ENCODE measurements around the gene TNIP1.

Gene TNIP1, protein sequence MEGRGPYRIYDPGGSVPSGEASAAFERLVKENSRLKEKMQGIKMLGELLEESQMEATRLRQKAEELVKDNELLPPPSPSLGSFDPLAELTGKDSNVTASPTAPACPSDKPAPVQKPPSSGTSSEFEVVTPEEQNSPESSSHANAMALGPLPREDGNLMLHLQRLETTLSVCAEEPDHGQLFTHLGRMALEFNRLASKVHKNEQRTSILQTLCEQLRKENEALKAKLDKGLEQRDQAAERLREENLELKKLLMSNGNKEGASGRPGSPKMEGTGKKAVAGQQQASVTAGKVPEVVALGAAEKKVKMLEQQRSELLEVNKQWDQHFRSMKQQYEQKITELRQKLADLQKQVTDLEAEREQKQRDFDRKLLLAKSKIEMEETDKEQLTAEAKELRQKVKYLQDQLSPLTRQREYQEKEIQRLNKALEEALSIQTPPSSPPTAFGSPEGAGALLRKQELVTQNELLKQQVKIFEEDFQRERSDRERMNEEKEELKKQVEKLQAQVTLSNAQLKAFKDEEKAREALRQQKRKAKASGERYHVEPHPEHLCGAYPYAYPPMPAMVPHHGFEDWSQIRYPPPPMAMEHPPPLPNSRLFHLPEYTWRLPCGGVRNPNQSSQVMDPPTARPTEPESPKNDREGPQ
- 229 to 355 reads per million in 2 donors for total RNA-seq

DNA sequence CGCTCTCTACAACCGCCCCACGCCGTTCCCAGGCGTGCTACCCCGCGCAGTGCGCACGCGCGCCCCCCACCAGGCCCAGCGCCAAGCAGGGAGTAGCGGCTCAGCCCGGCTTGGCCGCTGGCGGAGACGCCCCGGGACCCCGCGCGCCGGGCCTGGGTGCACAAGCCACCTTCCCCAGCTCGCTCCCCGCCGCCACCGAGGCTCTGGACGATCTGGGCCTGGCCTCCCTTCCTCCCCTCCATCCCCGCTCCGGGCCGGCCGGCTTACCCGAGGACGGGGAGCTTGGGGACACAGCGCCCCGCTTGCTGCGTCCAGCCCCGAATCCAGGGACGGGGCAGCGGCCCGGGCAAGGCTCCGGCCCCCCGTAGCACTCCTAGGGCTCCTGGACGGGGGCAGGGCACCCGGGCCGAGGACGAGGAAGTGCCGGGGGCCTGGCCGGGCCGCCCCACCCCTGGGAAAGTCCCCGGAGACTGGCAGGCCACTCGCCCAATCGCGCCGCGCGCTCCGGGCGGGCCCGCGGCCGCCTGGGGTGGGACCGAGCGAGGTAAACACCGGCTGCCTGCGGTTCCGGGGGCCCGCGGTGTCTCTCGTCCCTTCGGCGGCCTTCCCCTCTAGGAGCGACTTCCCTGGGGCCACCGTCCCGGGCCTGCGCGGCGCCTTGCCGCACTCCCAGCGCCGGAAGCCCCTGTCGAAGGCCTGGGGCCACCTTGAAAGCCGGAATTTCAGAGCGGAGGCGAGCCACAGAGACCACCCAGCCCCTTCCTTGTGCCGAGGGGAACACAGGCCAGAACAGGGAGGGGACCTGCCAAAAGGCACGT is at the start of gene TNIP1:
Gene TNIP1 (minus strand): TSS at position 422 of the 818 bp plus-strand sequence. CDS start 15,939 bp downstream, outside the sequence.
- peak; percentile 92 for DNase-seq

DNA sequence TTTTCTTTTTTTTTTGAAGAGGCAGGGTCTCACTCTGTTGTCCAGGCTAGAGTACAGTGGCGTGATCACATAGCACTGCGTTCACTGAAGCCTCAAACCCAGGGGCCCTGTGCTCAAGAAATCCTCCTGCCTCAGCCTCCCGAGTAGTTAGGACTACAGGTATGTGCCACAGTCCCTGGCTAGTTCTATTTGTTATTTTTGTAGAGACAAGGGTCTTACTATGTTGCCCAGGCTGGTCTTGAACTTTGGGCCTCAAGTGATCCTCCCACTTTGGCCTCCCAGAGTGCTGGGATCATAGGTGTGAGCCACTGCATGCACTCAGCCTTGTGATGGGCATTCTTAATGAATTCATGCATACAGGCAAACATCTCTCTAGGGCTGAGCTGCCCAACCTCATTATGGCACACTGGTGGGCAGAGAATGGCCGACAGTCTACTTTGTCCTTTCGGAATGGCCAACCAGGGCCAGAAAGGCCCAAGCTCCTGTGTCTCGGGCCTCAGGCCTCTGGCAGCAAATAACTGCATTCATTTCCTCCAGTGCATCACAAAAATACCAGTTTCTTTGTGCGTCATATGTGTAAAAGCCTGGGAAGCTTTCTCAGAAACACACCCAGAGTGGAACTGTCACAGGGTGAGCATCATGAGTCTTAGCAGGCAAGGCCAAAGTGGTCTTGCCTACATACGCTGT is 49.5 kb upstream of the TNIP1 start:
- DNase-seq = no peak

DNA sequence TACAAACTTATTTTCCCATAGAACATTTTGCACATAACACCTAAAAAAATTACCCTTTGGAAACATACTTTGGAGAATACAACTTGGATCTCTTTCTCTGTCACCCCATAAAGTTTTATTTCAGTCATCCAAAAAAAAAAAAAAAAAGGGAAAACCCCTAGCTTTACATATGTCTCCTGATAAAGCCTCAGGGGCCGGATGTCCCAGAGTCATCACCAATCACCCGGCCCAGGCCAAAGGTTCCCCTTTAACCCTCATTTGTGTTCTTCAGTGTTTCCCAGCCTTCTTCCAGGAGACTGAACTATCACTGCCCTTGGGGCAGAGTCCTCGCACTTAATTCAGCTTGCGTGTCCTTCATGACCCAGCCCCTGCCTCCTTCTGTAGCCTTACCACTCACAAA is 48.0 kb upstream of the TNIP1 start:
- DNase-seq = no peak

DNA sequence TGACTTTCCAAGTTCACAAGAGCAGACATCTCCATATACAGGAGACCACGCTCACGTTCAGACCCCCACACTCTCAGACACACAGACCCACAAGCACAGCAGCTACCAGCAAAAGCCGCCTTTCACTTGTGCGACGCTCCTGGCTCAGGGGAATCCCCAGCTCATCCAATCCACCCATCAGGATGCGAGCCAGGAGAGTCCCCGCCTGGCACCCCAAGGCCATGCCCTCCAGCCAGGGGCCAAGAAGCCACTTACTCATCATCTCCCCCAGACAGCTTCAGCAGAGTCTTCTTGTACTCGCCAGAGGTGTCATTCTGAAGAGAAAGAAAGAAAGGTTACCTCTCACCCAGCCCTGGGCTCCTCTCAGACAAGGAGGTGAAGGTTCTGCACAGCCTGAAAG is 47.1 kb upstream of the TNIP1 start:
- DNase-seq = no peak

DNA sequence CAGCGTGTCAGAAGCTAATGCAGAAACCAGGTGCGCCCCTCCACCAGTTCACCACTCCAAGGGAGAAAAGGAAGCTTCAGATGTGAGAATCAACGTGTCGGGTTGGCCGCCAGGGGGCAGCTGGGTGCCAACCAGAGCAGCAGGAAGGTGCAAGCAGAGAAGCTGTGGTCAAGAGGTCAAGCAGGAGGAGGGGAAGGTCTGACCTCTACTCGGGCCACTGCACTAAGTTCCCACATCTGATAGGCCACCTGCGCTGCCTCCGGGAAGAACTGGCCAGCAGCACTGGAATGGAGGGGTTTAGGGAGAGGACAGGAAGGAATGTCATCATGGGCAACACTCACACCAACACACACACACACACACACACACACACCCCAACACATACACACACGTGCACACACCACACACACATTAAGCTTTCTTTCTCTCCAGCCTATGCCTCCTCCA is 45.4 kb upstream of the TNIP1 start:
- peak; percentile 61 for DNase-seq

DNA sequence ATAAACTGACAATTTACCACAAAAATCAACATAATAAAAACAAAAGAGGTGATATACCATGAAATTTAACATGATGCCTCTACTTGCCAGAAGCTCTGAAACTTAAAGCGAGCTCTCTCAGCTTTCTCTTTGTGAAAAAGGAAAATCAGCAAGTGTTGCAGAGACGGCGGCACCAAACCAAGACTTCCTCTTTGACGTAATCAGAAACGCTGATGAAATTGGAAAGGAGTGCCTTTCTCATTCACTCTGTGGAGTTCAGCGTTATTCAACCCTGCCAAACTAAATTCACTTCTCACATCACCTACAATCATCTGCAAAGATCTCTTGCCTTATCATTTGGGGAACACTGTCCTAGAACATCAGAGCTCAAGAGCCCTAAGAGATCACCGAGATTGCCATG is 44.6 kb upstream of the TNIP1 start:
- no peak for DNase-seq

DNA sequence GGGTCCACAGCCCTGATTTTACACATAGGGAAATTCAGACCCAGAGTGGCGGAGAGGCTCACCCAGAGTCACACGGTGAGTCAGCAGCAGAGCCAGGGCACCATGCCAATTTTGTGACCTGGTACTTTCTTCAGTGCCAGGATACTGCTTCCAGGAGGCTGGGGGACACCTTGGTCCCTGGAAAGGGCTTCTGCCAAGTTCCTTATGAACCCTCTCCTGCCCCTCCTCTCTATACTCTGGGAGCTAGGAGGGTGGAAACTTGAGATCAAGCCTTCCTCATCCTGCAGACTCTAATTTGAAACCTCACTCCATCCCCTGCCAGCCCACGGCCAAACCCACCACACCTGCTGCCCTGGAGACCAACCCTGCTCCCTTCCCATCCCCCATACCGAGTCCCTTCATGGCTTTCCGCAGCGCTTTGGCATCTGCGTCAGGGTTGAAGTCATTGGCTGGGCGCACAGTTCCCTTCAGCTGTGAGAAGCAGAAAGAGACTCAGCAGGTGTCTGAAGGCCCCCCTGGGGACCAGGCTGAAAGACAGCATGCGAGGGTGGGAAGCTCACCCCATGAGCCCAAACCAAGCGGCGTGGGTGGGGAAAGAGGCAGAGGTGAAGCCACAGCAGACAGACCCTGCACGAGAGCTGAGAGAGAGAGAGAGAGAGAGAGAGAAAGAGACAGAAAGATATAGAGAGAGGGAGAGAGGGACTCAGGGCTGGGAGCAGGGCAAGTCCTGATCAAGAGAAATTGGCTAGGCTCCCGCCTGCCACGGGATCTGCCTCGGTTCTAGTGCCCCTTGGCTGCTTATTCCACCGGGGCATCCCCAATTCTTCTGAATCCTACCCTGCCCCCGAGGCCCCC is 43.3 kb upstream of the TNIP1 start:
- DNase-seq = no peak

DNA sequence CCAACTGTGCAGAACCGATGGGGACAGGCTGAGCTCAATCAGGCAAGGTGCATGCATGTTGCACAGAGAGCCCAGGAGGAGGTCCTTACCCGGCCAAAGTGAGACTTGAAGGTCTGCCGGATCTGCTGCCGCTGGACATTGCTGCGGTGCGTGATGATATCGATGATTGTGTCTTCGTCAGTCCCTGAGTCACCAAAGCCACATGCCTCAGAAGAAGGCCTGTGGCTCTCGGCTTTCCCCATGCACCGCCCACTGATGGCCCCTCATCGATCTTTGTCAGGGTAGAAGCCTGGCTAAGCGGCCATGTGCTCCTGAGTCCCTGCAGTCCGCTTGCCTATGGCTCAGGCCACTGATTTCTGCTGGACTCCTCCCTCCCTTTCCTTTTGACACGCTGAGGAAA is 42.0 kb upstream of the TNIP1 start:
- no peak for DNase-seq

DNA sequence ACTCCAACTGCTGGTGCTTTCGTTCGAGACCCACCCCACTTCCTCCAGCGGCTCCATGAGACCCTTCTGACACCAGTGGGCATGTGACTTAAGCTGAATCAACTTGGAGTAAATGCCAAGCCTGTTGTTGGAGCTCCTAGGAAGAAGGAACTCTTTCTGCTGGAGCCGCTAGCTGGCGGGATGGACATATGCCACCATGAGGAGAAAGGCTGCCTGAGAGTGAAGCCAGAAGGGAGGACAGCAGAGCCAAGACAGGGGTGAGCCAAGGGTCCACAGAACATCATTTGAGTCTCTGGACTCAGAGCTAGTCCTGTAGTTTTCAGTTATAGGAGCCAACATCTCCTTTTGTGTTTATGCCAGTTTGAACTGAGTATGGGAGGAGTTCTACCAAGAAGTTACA is 40.8 kb upstream of the TNIP1 start:
- DNase-seq = no peak

DNA sequence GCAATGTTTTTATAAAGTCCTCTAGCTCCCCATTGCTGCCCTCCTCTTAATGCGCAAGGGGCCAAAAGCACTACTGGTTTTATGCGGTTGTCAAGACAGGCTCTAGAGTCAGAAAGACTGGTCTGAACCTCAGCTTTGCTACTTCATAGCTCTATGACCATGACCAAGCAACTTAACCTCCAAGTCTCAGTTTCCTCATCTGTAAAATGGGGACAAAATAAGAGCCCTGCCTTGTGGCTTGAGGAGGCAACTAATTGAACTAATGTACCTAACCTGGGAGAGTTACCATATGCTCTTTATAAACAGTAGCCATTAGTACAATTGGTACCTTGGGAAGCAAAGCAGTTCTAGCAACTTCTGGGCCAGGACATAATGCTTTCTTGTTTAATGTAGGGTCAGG is 40.3 kb upstream of the TNIP1 start:
- DNase-seq = no peak

DNA sequence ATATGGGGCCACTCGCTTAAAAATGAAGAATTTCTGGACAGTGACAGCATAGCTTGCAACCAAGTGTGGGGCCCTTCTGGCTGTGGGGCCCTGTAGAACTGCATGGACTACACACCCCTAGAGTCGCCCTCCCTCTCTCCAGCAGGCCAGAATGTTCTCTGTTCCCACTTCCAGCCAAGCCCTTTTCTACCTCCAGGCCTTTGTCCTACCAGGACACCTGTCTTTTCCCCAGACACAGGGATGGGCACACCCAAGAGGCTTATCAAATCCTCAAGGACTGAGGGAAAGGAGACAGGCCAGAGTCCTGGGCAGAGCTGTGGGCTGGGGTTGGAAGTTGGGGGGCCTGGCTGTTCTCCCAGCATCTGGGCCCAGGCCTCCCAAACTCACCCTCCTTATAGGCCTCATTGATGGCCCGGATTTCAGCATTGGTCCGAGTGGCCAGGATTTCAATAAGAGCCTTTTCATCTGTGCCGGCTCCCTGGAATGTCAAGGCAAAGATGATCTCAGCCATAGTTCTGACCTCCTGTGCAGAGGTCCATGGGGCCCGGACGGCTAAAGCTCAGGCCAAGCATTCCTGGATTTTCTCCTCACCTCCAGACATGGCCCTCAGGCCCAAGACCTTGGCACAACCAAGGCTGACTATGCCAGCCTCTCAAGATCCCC is 38.2 kb upstream of the TNIP1 start:
- DNase-seq = no peak

DNA sequence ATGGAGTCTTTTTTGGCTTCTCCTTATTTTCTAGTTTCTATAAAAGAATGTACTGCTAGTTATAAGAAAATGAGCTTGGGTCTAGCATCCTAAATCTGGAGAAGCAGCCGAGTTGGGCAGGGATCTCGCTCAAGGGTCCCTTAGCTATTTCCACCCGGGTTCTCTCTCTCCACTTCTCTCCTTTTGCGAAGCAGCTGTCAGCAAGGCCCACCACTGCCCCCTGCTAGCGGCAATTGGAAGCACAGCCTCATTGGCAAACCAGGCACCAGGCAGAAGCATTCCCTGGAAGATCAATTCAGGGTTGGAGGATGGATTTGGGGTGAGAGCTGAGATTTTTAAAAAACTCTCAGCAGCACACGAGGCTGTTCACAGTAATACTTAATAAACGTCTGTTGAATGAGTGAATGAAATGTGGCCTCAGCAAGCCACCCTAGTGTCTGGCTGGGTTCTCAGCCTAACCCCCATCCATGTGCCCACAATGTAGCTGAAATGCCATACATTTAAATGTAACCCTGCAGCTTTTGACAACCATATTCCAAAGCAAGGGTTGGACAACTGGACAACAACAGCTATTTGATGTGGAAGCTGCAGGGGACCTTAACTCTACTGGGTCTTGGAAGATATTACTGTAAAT is 34.6 kb upstream of the TNIP1 start:
- DNase-seq = peak; percentile 68

DNA sequence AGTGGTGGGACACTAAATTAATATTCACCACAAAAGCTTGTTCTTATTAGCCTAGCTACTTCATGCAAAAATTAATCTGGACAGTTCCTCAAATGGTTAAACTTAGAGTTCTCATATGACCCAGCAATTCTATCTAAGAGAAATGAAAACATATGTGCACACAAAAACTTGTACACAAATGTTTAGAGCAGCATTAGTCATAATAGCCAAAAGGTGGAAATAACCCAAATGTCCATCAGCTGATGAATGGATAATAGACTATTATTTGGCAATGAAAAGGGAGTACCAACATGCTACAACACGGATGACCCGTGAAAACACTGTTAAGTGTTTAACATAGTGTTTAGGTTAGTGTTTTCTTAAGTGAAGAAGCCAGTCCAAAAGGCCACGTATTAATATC is 32.8 kb upstream of the TNIP1 start:
- DNase-seq = no peak

DNA sequence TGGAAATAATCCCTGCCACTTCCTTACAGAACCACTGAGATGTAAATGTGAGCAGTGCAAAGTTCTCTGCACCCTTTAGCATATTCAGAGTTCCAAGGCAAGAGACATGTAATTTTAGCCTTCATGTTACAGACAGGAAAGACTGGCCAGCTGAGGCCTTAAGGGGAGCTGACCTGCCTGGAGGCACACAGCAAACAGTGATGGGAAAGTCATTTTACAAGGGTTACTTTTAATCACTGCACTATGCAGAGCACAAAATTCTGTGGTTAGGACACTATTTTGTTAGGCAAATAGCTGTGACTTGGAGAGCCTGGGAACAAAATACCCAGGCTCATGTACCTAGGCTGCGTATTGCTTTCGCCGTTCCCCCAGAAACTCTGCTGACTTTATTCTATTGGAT is 30.2 kb upstream of the TNIP1 start:
- DNase-seq = no peak

DNA sequence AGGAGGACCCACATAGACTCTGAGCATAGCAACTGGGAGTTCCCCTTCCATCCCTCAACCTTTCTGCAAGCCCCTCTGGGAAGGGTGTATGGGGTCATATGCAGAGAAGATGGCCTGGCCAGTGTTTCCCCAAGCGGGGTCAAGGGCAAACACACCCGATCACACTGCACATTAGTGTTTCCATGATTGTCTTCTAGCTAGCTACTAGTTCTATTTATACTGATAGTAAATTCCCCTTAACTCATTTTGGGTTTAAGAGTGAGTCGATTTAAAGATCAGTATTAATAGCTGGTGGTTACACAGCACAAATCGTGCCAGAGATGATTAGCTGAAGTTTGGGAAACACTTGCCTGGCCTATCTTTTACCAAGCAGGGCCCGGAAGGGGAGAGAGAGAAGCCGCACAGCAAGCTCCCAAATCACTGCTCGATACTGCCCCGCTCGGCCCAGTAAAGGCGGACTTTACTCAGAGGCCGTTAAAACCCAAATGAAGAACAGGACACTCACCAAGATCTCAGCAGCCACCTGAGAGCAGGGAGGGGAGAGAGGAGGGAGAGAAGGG is 29.4 kb upstream of the TNIP1 start:
- no peak for DNase-seq

DNA sequence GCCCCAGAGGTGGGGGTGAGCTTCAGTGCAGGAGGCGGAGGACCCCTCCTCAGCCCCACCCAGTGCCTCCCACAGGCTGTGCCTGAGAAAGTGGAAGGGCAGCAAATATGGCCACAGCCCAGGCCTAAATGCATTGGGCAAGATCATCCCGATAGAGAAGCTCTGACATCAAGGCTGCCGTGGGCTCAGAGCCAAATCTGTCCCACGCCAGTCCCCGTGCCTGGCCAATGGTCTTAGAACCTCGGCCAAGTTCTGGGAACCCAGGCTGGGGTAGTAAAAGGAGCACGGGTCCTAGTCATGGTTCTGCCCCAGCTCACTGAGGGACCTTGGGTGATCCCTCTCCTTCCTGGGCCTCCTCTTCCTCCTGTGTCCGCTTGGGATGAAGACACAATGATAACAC is 27.7 kb upstream of the TNIP1 start:
- no peak for DNase-seq

DNA sequence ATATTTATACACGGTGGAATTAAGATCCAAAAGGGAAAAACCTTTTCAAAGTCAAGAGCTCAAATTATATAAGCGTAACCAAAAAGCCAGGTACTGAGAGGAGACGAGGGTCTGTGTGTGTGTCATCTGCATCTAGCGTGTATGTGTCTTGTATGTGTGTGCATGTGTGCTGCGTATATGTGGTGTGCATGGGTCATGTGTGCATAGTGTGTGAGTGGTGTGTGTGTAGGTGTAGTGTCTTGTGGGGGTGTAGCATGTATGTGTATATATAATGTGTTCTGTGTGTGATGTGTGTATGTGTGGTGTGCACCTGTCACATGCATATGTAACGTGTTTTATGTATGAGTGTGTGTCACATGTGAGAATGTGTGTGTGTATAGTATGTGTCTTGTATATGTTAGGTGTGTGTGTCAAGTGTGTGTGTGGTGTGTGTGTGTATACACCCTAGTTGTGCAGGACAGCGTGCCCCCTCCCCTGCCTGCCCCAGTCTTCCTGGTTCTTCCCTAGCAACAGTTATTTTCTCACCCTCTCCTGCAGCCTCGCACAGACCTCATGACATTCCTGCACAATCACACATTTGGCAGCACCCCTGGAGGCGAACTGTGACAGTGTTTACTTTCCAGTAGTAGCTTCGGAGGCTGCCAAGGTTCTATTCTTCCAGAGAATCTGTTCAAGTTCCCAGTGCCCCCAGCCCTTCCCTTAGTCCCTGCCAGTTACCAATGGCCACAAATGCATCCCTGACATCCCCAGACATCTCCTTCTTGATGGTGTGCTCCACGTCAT is 27.1 kb upstream of the TNIP1 start:
- no peak for DNase-seq

DNA sequence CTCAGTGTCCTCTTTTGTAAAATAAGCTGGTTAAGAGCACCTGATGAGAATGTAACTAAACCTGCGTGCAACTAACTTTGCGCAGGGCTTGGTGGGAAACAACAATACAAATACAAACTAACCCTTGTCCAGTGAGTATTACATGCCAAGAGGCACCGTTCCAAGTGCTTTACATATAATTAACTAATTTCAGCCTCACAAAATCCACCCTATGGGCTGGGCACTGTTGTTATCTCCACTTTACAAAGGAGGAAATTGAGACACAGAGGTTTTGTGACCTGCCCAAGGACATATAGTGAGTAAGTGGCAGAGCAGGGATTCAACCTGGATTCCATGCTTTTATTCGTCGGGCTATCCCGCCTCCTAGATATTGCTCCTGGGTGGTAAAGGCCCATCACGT is 26.2 kb upstream of the TNIP1 start:
- no peak for DNase-seq

DNA sequence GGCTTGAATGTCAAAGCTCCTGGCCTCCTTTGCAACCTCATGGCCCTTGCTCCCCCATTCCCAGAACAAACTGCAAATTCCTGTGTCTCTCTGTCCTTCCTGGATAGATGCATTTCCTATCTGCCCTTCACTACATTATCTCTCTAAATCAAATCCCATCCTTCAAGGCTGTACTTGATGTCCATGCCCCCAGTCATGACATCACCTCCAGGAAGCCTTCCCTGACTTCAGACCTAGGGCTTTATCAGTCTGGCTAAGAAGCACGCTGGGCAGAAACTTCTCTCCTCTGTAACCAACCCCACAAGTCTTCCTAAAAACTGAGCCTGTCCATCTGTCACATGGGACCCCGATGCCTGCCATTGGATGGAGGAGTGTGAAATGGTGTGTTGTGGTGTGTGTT is 25.7 kb upstream of the TNIP1 start:
- no peak for DNase-seq

DNA sequence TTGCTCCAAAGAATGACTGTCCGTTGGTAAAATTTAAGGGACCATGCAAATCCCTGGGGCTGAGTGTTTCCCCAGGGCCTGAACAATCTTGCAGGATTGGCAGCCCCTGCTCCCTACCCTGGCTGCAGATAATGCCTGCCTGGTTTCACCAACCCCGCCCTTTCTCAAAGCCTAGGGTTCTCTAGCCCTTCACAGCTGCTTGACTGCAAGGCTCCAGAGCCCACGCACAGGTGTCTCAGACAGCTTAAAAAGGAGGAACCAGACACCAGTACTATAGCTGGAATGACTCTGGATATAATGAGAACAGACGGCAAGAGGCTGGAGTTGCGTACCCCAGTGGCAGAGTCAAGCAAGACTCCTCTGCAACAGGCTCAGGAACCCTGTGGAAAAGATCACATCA is 25.2 kb upstream of the TNIP1 start:
- no peak for DNase-seq

Data from T-helper 9 cell (primary cell).